ENCODE data around the gene CPSF7.

CPSF7 gene

GRCh38 chr11:61361741-61362541, 67.8 kb downstream of the CPSF7 start, which contains the start of the genes CYB561A3 and TMEM138:
Gene CYB561A3 (minus strand): TSS chr11:61361882. CDS start chr11:61356713, 5,169 bp downstream.
Gene TMEM138 (plus strand): TSS chr11:61362374. CDS start chr11:61364391, 2,017 bp downstream.
- peak within 1 kb of the TSS; percentile 93 to 97 (median 94) for H3K27ac Mint-ChIP-seq
- H3K27me3 Mint-ChIP-seq (ENCODE audit: low read depth) = no peaks in the 10 kb centered on the region
- H3K4me3 Mint-ChIP-seq = peak within 1 kb of the TSS; percentile 97 to 100 (median 99)
- H3K4me1 Mint-ChIP-seq = peaks cover 32% of the 10 kb centered on the region
- no peak for TF ChIP-seq CTCF (IDR thresholded peaks at IDR 0.05; ENCODE audit: unreplicated experiment in 3 of 3)
- peaks cover 22% of the 10 kb centered on the region for H3K36me3 Mint-ChIP-seq (ENCODE audit: low read depth)
- no peaks in the 10 kb centered on the region for H3K9me3 Mint-ChIP-seq

- Mint-ChIP-seq H3K9me3 (no peaks in the 10 kb centered on the region), H3K4me3 (peak overlapping the region; percentile 97 to 100 (median 99))
Observed at GRCh38 chr11:61361237-61361740, 68.5 kb downstream of the CPSF7 start.

GRCh38 chr11:61359516-61359915, 70.3 kb downstream of the CPSF7 start:
- Mint-ChIP-seq H3K4me1 (peaks cover 32% of the 10 kb centered on the region), H3K4me3 (peak overlapping the region; percentile 97 to 100 (median 99)), H3K36me3 (ENCODE audit: low read depth) (peaks cover 11% of the 10 kb centered on the region), H3K27ac (peak overlapping the region in 1 of 3 experiments; percentile 59), H3K9me3 (no peaks in the 10 kb centered on the region), H3K27me3 (ENCODE audit: low read depth) (no peaks in the 10 kb centered on the region)
- TF ChIP-seq CTCF (IDR thresholded peaks at IDR 0.05; ENCODE audit: unreplicated experiment in 3 of 3) = no peak

More at GRCh38 chr11:61361237-61361740, 68.5 kb downstream of the CPSF7 start:
- peaks cover 32% of the 10 kb centered on the region for H3K4me1 Mint-ChIP-seq
- H3K27ac Mint-ChIP-seq = peak overlapping the region; percentile 93 to 97 (median 94)
- no peaks in the 10 kb centered on the region for H3K27me3 Mint-ChIP-seq (ENCODE audit: low read depth)
- H3K36me3 Mint-ChIP-seq (ENCODE audit: low read depth) = peaks cover 16% of the 10 kb centered on the region
- TF ChIP-seq CTCF (IDR thresholded peaks at IDR 0.05; ENCODE audit: unreplicated experiment in 3 of 3) = no peak

GRCh38 chr11:61358566-61358965, 71.2 kb downstream of the CPSF7 start:
- no peak for TF ChIP-seq CTCF (IDR thresholded peaks at IDR 0.05; ENCODE audit: unreplicated experiment in 3 of 3)
- Mint-ChIP-seq H3K27me3 (ENCODE audit: low read depth) (no peaks in the 10 kb centered on the region), H3K4me3 (peak overlapping the region in 1 of 3 experiments; percentile 30), H3K4me1 (peaks cover 27% of the 10 kb centered on the region), H3K27ac (no peak overlapping the region), H3K9me3 (no peaks in the 10 kb centered on the region), H3K36me3 (ENCODE audit: low read depth) (peaks cover 6% of the 10 kb centered on the region)

GRCh38 chr11:61357894-61358239, 71.9 kb downstream of the CPSF7 start:
- H3K27ac Mint-ChIP-seq = peak overlapping the region in 1 of 3 experiments; percentile 38
- no peaks in the 10 kb centered on the region for H3K9me3 Mint-ChIP-seq
- H3K4me1 Mint-ChIP-seq = peaks cover 20% of the 10 kb centered on the region
- peaks cover 10% of the 10 kb centered on the region for H3K36me3 Mint-ChIP-seq (ENCODE audit: low read depth)
- TF ChIP-seq CTCF (IDR thresholded peaks at IDR 0.05; ENCODE audit: unreplicated experiment in 3 of 3) = no peak
- H3K27me3 Mint-ChIP-seq (ENCODE audit: low read depth) = no peaks in the 10 kb centered on the region
- peak overlapping the region; percentile 39 to 72 (median 51) for H3K4me3 Mint-ChIP-seq
